DND-41 (cell line): ENCODE results near the gene ABHD17A.
A peak's percentile ranks its signal among the peaks of the same experiment; 100 is the strongest.
"Not testable (repeated sequence)": the region's sequence is repeated elsewhere in the genome, so short reads cannot be mapped to it uniquely, and the experiment has no call there.

ENCODE experiments used
- ATAC-seq: fragments of 200-7000 bp; cut with Tn5 transposase; 3 replicates; pipeline ENCODE4 v1.9.1; 2021; ENCODE audit warnings: low read depth; ENCODE audit not compliant: insufficient read depth
- DNase-seq: peaks from one replicate; pipeline ENCODE4 v3.0.0-alpha.2; 2020
- H2AFZ ChIP-seq: 2 replicates; pipeline ENCODE4 v1.6.0; 2012; ENCODE audit warnings: low read depth, low read length
- H3K27ac ChIP-seq: 2 replicates; pipeline ENCODE4 v1.5.1; 2012; ENCODE audit warnings: low read length, inconsistent platforms
- H3K27me3 ChIP-seq: fragments of 200-600 bp; sonication (generic); 2 replicates; pipeline ENCODE4 v1.6.0; 2012; ENCODE audit warnings: low read length, mild to moderate bottlenecking, inconsistent platforms; ENCODE audit not compliant: insufficient read depth, poor library complexity
- H3K36me3 ChIP-seq: 2 replicates; pipeline ENCODE4 v1.5.1; 2012; ENCODE audit warnings: low read length, inconsistent platforms; ENCODE audit not compliant: insufficient read depth
- H3K4me1 ChIP-seq: 2 replicates; pipeline ENCODE4 v1.5.1; 2012; ENCODE audit warnings: mild to moderate bottlenecking, low read length; ENCODE audit not compliant: insufficient read depth
- H3K4me2 ChIP-seq: 2 replicates; pipeline ENCODE4 v1.6.0; 2012; ENCODE audit warnings: mild to moderate bottlenecking, moderate library complexity, low read length, inconsistent platforms; ENCODE audit not compliant: insufficient read depth
- H3K4me3 ChIP-seq, 2 experiments: fragments of 200-600 bp in 1 of 2; shearing (Covaris generic) in 1 of 2; 2 replicates each; pipeline ENCODE4 v1.5.1; 2012 to 2016; ENCODE audit warnings: inconsistent platforms in 2 of 2, low read length in 2 of 2, mild to moderate bottlenecking in 2 of 2, low read depth in 1 of 2, moderate library complexity in 1 of 2
- H3K79me2 ChIP-seq: 2 replicates; pipeline ENCODE4 v1.6.0; 2012; ENCODE audit warnings: low read length, inconsistent platforms; ENCODE audit not compliant: insufficient read depth
- H3K9ac ChIP-seq: 2 replicates; pipeline ENCODE4 v1.6.0; 2012; ENCODE audit warnings: low read depth, mild to moderate bottlenecking, inconsistent platforms, low read length, moderate library complexity
- H3K9me3 ChIP-seq: 2 replicates; pipeline ENCODE4 v1.5.1; 2012; ENCODE audit warnings: low read length, moderate library complexity, mild to moderate bottlenecking, inconsistent platforms; ENCODE audit not compliant: insufficient read depth, severe bottlenecking
- H4K20me1 ChIP-seq: 2 replicates; pipeline ENCODE4 v1.6.0; 2012; ENCODE audit warnings: low read length; ENCODE audit not compliant: insufficient read depth
- EZH2 ChIP-seq: IDR thresholded peaks from 3 replicates; pipeline ENCODE4 v1.6.1; 2012; ENCODE audit warnings: borderline replicate concordance, low read depth, mild to moderate bottlenecking, moderate library complexity, low read length, inconsistent platforms; ENCODE audit not compliant: severe bottlenecking
- TF ChIP-seq, protein P1 (sequence below): IDR thresholded peaks from 2 replicates; pipeline ENCODE4 v1.5.1; 2012; ENCODE audit warnings: borderline replicate concordance, low read length, moderate library complexity, mild to moderate bottlenecking; ENCODE audit not compliant: poor library complexity, severe bottlenecking; ENCODE audit errors: extremely low read depth

ABHD17A gene

DNA sequence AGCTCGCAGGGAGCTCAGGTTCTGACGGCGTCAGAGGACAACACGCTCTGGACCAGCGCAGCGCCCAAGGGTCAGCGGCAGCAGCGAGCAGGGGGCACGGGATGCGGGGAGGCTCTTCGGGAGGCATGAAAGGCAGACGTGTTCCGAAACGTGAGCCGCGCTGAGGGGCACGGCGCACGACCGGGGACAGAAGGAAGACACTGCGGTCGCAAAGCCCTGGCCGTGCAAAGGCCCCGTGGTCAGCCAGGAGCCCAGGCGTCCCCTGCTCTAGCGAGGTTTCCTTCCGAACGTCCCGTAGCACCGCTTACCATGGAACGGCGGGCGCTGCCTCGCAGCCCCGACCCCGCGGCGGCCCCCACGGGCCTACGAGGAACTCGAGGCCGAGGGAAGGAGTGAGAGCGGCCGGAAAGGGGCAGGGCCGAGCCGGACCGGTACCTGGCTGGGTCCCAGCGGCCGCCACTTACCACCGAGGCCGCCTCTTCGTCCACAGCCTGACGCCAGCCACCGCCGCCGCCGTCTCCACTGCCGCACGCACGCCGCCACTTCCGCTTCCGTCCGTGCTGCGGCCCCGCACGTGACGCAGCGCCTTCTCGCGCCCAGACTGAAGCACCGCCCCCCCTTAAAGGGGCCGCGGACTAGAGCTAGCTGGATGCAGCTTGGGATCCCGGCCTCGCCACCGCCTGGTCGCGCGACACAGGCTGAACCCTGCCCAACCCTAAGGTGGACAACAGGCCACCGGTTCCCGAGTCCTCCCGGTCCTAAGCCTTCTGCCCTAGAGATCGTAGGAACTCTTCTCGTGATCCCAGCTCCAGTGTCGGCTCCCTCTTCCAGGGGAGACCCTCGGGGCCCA, 9.4 kb downstream of the ABHD17A start:
- peak overlapping the region; percentile 99 to 100 for H3K4me3 ChIP-seq
- H2AFZ ChIP-seq, result peak overlapping the region; percentile 91
- peak; percentile 89 for DNase-seq
- peak overlapping the region; percentile 83 for H3K4me2 ChIP-seq
- ATAC-seq, result peak; percentile 96
- TF ChIP-seq, protein P1, sequence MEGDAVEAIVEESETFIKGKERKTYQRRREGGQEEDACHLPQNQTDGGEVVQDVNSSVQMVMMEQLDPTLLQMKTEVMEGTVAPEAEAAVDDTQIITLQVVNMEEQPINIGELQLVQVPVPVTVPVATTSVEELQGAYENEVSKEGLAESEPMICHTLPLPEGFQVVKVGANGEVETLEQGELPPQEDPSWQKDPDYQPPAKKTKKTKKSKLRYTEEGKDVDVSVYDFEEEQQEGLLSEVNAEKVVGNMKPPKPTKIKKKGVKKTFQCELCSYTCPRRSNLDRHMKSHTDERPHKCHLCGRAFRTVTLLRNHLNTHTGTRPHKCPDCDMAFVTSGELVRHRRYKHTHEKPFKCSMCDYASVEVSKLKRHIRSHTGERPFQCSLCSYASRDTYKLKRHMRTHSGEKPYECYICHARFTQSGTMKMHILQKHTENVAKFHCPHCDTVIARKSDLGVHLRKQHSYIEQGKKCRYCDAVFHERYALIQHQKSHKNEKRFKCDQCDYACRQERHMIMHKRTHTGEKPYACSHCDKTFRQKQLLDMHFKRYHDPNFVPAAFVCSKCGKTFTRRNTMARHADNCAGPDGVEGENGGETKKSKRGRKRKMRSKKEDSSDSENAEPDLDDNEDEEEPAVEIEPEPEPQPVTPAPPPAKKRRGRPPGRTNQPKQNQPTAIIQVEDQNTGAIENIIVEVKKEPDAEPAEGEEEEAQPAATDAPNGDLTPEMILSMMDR, result no peak
- no peak for TF ChIP-seq EZH2
- H3K9me3 ChIP-seq, result no peaks in the 10 kb centered on the region
- no peaks in the 10 kb centered on the region for H3K27me3 ChIP-seq
- peak overlapping the region; percentile 98 for H3K9ac ChIP-seq
- peaks cover 42% of the 10 kb centered on the region for H4K20me1 ChIP-seq
- peaks cover 37% of the 10 kb centered on the region for H3K36me3 ChIP-seq
- peak overlapping the region; percentile 74 for H3K27ac ChIP-seq
- H3K79me2 ChIP-seq, result peaks cover 62% of the 10 kb centered on the region
- H3K4me1 ChIP-seq, result peaks cover 40% of the 10 kb centered on the region

GRCh38 chr19:1875265-1875645, 10.0 kb downstream of the ABHD17A start:
- Histone ChIP-seq H3K4me1 (peaks cover 36% of the 10 kb centered on the region), H3K4me3 (peak overlapping the region; percentile 99 to 100), H3K4me2 (peak overlapping the region; percentile 83), H3K36me3 (peaks cover 32% of the 10 kb centered on the region), H3K9ac (peak overlapping the region; percentile 98), H2AFZ (peak overlapping the region; percentile 91), H3K27ac (peak overlapping the region; percentile 74), H3K79me2 (peaks cover 59% of the 10 kb centered on the region), H4K20me1 (peaks cover 38% of the 10 kb centered on the region)
- H3K9me3 ChIP-seq, H3K27me3 ChIP-seq, DNase-seq: not testable (repeated sequence)
- peak; percentile 13; the same call in 2 of the 3 replicates for ATAC-seq

GRCh38 chr19:1874554-1875185, 10.6 kb downstream of the ABHD17A start:
- Histone ChIP-seq H3K9ac (peak overlapping the region; percentile 98), H3K4me1 (peaks cover 32% of the 10 kb centered on the region), H3K4me2 (peak overlapping the region; percentile 83), H3K27me3 (no peaks in the 10 kb centered on the region), H3K4me3 (peak overlapping the region; percentile 99 to 100), H4K20me1 (peaks cover 36% of the 10 kb centered on the region), H3K79me2 (peaks cover 57% of the 10 kb centered on the region), H2AFZ (peak overlapping the region; percentile 2; the same call in 1 of the 2 replicates), H3K27ac (peak overlapping the region; percentile 74), H3K36me3 (peaks cover 28% of the 10 kb centered on the region), H3K9me3 (no peaks in the 10 kb centered on the region)
- no peak for TF ChIP-seq EZH2
- TF ChIP-seq, protein P1, result no peak
- no peak for DNase-seq
- peak; percentile 36 for ATAC-seq
